H9 (cell line): Measurements from ENCODE around the gene NEDD9. TPM values are rescaled to one million over a fixed set of nuclear protein-coding genes. Genes with fewer than 3 reads are reported as not detected.

Source experiments
- DNase-seq: peaks from one replicate; pipeline ENCODE4 v3.0.0-alpha.2; 2017
- H2AFZ ChIP-seq: one replicate; pipeline ENCODE4 v1.6.1; 2013; ENCODE audit warnings: mild to moderate bottlenecking, low read length, control low read depth, moderate library complexity
- H2AK5ac ChIP-seq: 2 replicates; pipeline ENCODE4 v1.6.1; 2013; ENCODE audit warnings: low read length, control low read depth, mixed read lengths; ENCODE audit not compliant: insufficient read length
- H2BK120ac ChIP-seq: one replicate; pipeline ENCODE4 v1.6.1; 2013; ENCODE audit warnings: low read depth, mild to moderate bottlenecking, low read length, control low read depth, inconsistent platforms; ENCODE audit not compliant: poor library complexity, severe bottlenecking
- H2BK12ac ChIP-seq: 2 replicates; pipeline ENCODE4 v1.6.1; 2013; ENCODE audit warnings: low read length, control low read depth, mixed read lengths, low read depth; ENCODE audit not compliant: insufficient read length
- H2BK15ac ChIP-seq: 2 replicates; pipeline ENCODE4 v1.6.1; 2013; ENCODE audit warnings: low read depth, low read length, control low read depth
- H2BK20ac ChIP-seq: one replicate; pipeline ENCODE4 v1.6.1; 2013; ENCODE audit warnings: low read depth, mild to moderate bottlenecking, low read length, control low read depth, inconsistent platforms; ENCODE audit not compliant: poor library complexity, severe bottlenecking
- H2BK5ac ChIP-seq: 2 replicates; pipeline ENCODE4 v1.6.1; 2013; ENCODE audit warnings: low read length, control low read depth, mixed read lengths; ENCODE audit not compliant: insufficient read length
- H3K14ac ChIP-seq: 2 replicates; pipeline ENCODE4 v1.6.1; 2013; ENCODE audit warnings: low read length, control low read depth; ENCODE audit not compliant: insufficient read depth
- H3K18ac ChIP-seq: 2 replicates; pipeline ENCODE4 v1.6.1; 2013; ENCODE audit warnings: low read depth, mild to moderate bottlenecking, mixed read lengths, low read length, control low read depth; ENCODE audit not compliant: insufficient read length
- H3K23ac ChIP-seq: 2 replicates; pipeline ENCODE4 v1.6.1; 2013; ENCODE audit warnings: low read length, control low read depth, mixed read lengths, low read depth; ENCODE audit not compliant: insufficient read length
- H3K23me2 ChIP-seq: 2 replicates; pipeline ENCODE4 v1.6.1; 2013; ENCODE audit warnings: low read depth, mild to moderate bottlenecking, mixed read lengths, low read length, control low read depth; ENCODE audit not compliant: insufficient read length, poor library complexity, severe bottlenecking
- H3K27ac ChIP-seq: 2 replicates; pipeline ENCODE4 v1.5.1; 2013; ENCODE audit warnings: low read length, control low read depth, mixed read lengths, low read depth; ENCODE audit not compliant: insufficient read length
- H3K27me3 ChIP-seq: 2 replicates; pipeline ENCODE4 v1.6.1; 2013; ENCODE audit warnings: low read length, control low read depth, inconsistent platforms; ENCODE audit not compliant: insufficient read depth
- H3K4ac ChIP-seq: 2 replicates; pipeline ENCODE4 v1.6.1; 2013; ENCODE audit warnings: low read depth, mild to moderate bottlenecking, control low read depth, inconsistent platforms, low read length, moderate library complexity
- H3K4me1 ChIP-seq: 2 replicates; pipeline ENCODE4 v1.6.1; 2013; ENCODE audit warnings: low read length, control low read depth, inconsistent platforms; ENCODE audit not compliant: insufficient read depth
- H3K4me2 ChIP-seq: 2 replicates; pipeline ENCODE4 v1.6.1; 2013; ENCODE audit warnings: low read length, control low read depth, mixed read lengths; ENCODE audit not compliant: insufficient read length, insufficient read depth
- H3K56ac ChIP-seq: 2 replicates; pipeline ENCODE4 v1.6.1; 2013; ENCODE audit warnings: low read depth, mild to moderate bottlenecking, mixed read lengths, low read length, control low read depth; ENCODE audit not compliant: insufficient read length
- H3K79me1 ChIP-seq: 2 replicates; pipeline ENCODE4 v1.6.1; 2013; ENCODE audit warnings: low read depth, mild to moderate bottlenecking, moderate library complexity, low read length, control low read depth, inconsistent platforms; ENCODE audit not compliant: insufficient read depth, poor library complexity, severe bottlenecking
- H3K79me2 ChIP-seq: 2 replicates; pipeline ENCODE4 v1.6.1; 2013; ENCODE audit warnings: low read length, control low read depth, inconsistent platforms; ENCODE audit not compliant: insufficient read depth
- H3K9ac ChIP-seq: 2 replicates; pipeline ENCODE4 v1.6.1; 2013; ENCODE audit warnings: low read length, control low read depth, mixed read lengths; ENCODE audit not compliant: insufficient read length; ENCODE audit errors: extremely low read depth
- H3K9me3 ChIP-seq: one replicate; pipeline ENCODE4 v1.6.1; 2013; ENCODE audit warnings: low read depth, low read length, inconsistent platforms; ENCODE audit not compliant: control insufficient read depth
- H3T11ph ChIP-seq: one replicate; pipeline ENCODE4 v1.6.1; 2013; ENCODE audit warnings: mild to moderate bottlenecking, low read length, control low read depth, inconsistent platforms
- H4K20me1 ChIP-seq: one replicate; pipeline ENCODE4 v1.6.1; 2013; ENCODE audit not compliant: control insufficient read depth, insufficient read length, insufficient read depth
- H4K5ac ChIP-seq: 2 replicates; pipeline ENCODE4 v1.6.1; 2013; ENCODE audit warnings: low read depth, mild to moderate bottlenecking, mixed read lengths, low read length, control low read depth; ENCODE audit not compliant: insufficient read length
- H4K8ac ChIP-seq: replicated peaks from 2 replicates; pipeline ENCODE4 v1.6.1; 2013; ENCODE audit warnings: low read length, control low read depth, mixed read lengths, low read depth; ENCODE audit not compliant: insufficient read length
- H4K91ac ChIP-seq: 2 replicates; pipeline ENCODE4 v1.6.1; 2013; ENCODE audit warnings: low read depth, mild to moderate bottlenecking, moderate library complexity, mixed read lengths, low read length, control low read depth; ENCODE audit not compliant: insufficient read length
- H3K27ac Mint-ChIP-seq, 3 experiments: 2 replicates in 2 of 3; 3 replicates in 1 of 3; pipeline ENCODE4 v1.8.0; 2020 to 2021; ENCODE audit warnings: mixed read lengths in 3 of 3, mild to moderate bottlenecking in 1 of 3, moderate library complexity in 1 of 3
- H3K27me3 Mint-ChIP-seq: 2 replicates; pipeline ENCODE4 v1.8.0; 2021; ENCODE audit warnings: low read depth, mild to moderate bottlenecking, moderate library complexity, mixed read lengths
- H3K36me3 Mint-ChIP-seq, 3 experiments: 2 replicates in 2 of 3; 3 replicates in 1 of 3; pipeline ENCODE4 v1.8.0; 2020 to 2021; ENCODE audit warnings: low read depth in 3 of 3, mixed read lengths in 3 of 3; ENCODE audit not compliant: insufficient read depth in 1 of 3
- H3K4me1 Mint-ChIP-seq, 2 experiments: 2 replicates each; pipeline ENCODE4 v1.8.0; 2020; ENCODE audit warnings: mixed read lengths in 2 of 2
- H3K4me3 Mint-ChIP-seq, 2 experiments: 2 replicates in 1 of 2; 3 replicates in 1 of 2; pipeline ENCODE4 v1.8.0; 2020 to 2021; ENCODE audit warnings: mild to moderate bottlenecking in 2 of 2, mixed read lengths in 2 of 2, moderate library complexity in 1 of 2
- H3K9me3 Mint-ChIP-seq, 2 experiments: 2 replicates in 1 of 2; 3 replicates in 1 of 2; pipeline ENCODE4 v1.8.0; 2020; ENCODE audit warnings: mild to moderate bottlenecking in 2 of 2, mixed read lengths in 2 of 2, moderate library complexity in 1 of 2
- CTCF ChIP-seq: fragments of 200-600 bp; sonication (generic); conservative IDR thresholded peaks from 3 replicates; pipeline ENCODE4 v1.8.0; 2021; ENCODE audit warnings: antibody characterized with exemption, mild to moderate bottlenecking
- WGBS: extraction: QIAGEN DNeasy Blood & Tissue Kit; methylation state at CpG from one replicate; pipeline ENCODE4 v1.1.7; 2013; ENCODE audit warnings: missing lambda C conversion rate, low lambda C conversion rate, mixed read lengths; ENCODE audit not compliant: insufficient read length; ENCODE audit errors: extremely low coverage; 5-methylcytosine and 5-hydroxymethylcytosine counted together
- total RNA-seq: library from RNA; stranded (reverse); gene quantifications from 2 replicates; pipeline ENCODE4 v1.2.1, GENCODE V29; 2021

The NEDD9 gene
- total RNA-seq, 1 experiment from 2014 or later: 5.5 TPM

GRCh38 chr6:11140056-11140455, 92.4 kb downstream of the NEDD9 start:
- H3K27ac ChIP-seq: no peak overlapping the region
- no peak overlapping the region for H3K14ac ChIP-seq
- Mint-ChIP-seq H3K27ac (no peak overlapping the region), H3K4me3 (no peak overlapping the region), H3K36me3 (peaks cover 2 to 5% (median 4%) of the 10 kb centered on the region in 3 experiments; a peak in 5 of 7 replicates), H3K9me3 (no peaks in the 10 kb centered on the region), H3K27me3 (no peaks in the 10 kb centered on the region; the same call in none of the 2 replicates), H3K4me1 (peaks cover 15 to 22% of the 10 kb centered on the region in 2 experiments)
- no peaks in the 10 kb centered on the region for H4K20me1 ChIP-seq
- H2BK15ac ChIP-seq: no peak overlapping the region
- no peak overlapping the region for H4K91ac ChIP-seq
- H4K5ac ChIP-seq: no peak overlapping the region
- no peak overlapping the region for H3K4ac ChIP-seq
- H3K9ac ChIP-seq: no peak overlapping the region
- H3K23ac ChIP-seq: no peak overlapping the region
- H3K4me2 ChIP-seq: no peak overlapping the region
- H2BK5ac ChIP-seq: no peak overlapping the region
- no peak overlapping the region for H2BK20ac ChIP-seq
- no peaks in the 10 kb centered on the region for H3K4me1 ChIP-seq
- DNase-seq: no peak
- H2BK12ac ChIP-seq: no peak overlapping the region
- H3K23me2 ChIP-seq: no peaks in the 10 kb centered on the region
- H3K9me3 ChIP-seq: no peaks in the 10 kb centered on the region
- WGBS: no CpG with 5 or more reads among the region's 3 CpGs
- no peaks in the 10 kb centered on the region for H3K79me2 ChIP-seq
- no peak overlapping the region for H2BK120ac ChIP-seq
- H4K8ac ChIP-seq: no peak overlapping the region
- no peak overlapping the region for H3K56ac ChIP-seq
- no peak overlapping the region for H2AFZ ChIP-seq
- no peaks in the 10 kb centered on the region for H3K79me1 ChIP-seq
- no peaks in the 10 kb centered on the region for H3K27me3 ChIP-seq
- H3K18ac ChIP-seq: no peak overlapping the region
- TF ChIP-seq CTCF: no peak
- H3T11ph ChIP-seq: no peak overlapping the region
- no peak overlapping the region for H2AK5ac ChIP-seq
